GM18517 (cell line): ENCODE results near the gene ZSCAN16.
A peak's percentile ranks its signal among the peaks of the same experiment; 100 is the strongest.

Source experiments
- ATAC-seq: cut with Tn5 transposase; IDR thresholded peaks from one replicate; pipeline ENCODE4 v1.9.1; 2021; ENCODE audit warnings: mild to moderate bottlenecking, moderate library complexity; ENCODE audit not compliant: unreplicated experiment

Gene ZSCAN16

GRCh38 chr6:28125401-28125800 lies 992 bp downstream of the ZSCAN16 start:
- no peak for ATAC-seq

- no peak for ATAC-seq
Measured at GRCh38 chr6:28134015-28134414, 9.6 kb downstream of the ZSCAN16 start.

GRCh38 chr6:28134716-28135115 lies 10.3 kb downstream of the ZSCAN16 start:
- no peak for ATAC-seq

GRCh38 chr6:28135393-28135792 lies 11.0 kb downstream of the ZSCAN16 start:
- ATAC-seq, result no peak

- ATAC-seq, result peak; percentile 60
Measured at GRCh38 chr6:28136585-28137504, 12.4 kb downstream of the ZSCAN16 start.

GRCh38 chr6:28137505-28137981 lies 13.1 kb downstream of the ZSCAN16 start:
- peak; percentile 32 for ATAC-seq

- no peak for ATAC-seq
Measured at GRCh38 chr6:28139860-28140543, 15.6 kb downstream of the ZSCAN16 start.

GRCh38 chr6:28140616-28141015 lies 16.2 kb downstream of the ZSCAN16 start:
- no peak for ATAC-seq

- ATAC-seq, result peak; percentile 76
Measured at GRCh38 chr6:28141500-28142329, 17.3 kb downstream of the ZSCAN16 start, which contains the start of gene ZKSCAN8. ZKSCAN8 (plus strand) TSS chr6:28141883; CDS start chr6:28148408, 6,525 bp downstream.

GRCh38 chr6:28142446-28142845 lies 18.0 kb downstream of the ZSCAN16 start:
- ATAC-seq, result no peak

GRCh38 chr6:28145231-28145630 lies 20.8 kb downstream of the ZSCAN16 start:
- ATAC-seq, result no peak

GRCh38 chr6:28152531-28152930 lies 28.1 kb downstream of the ZSCAN16 start:
- no peak for ATAC-seq

- ATAC-seq, result no peak
Measured at GRCh38 chr6:28153546-28153945, 29.1 kb downstream of the ZSCAN16 start.

- no peak for ATAC-seq
Measured at GRCh38 chr6:28154357-28154756, 29.9 kb downstream of the ZSCAN16 start.

GRCh38 chr6:28158318-28158717 lies 33.9 kb downstream of the ZSCAN16 start:
- ATAC-seq, result no peak

GRCh38 chr6:28159029-28159607 lies 34.7 kb downstream of the ZSCAN16 start:
- no peak for ATAC-seq

- no peak for ATAC-seq
Measured at GRCh38 chr6:28160233-28160632, 35.8 kb downstream of the ZSCAN16 start.

- peak; percentile 90 for ATAC-seq
Measured at GRCh38 chr6:28161410-28162079, 37.1 kb downstream of the ZSCAN16 start.

GRCh38 chr6:28165563-28165962 lies 41.2 kb downstream of the ZSCAN16 start:
- no peak for ATAC-seq

GRCh38 chr6:28167068-28167467 lies 42.7 kb downstream of the ZSCAN16 start:
- ATAC-seq, result no peak
